H9 (cell line): Measurements from ENCODE around the gene IL21R. TPM values are rescaled to one million over a fixed set of nuclear protein-coding genes. Genes with fewer than 3 reads are reported as not detected.

Experiments used
- DNase-seq: peaks from one replicate; pipeline ENCODE4 v3.0.0-alpha.2; 2017
- H2AFZ ChIP-seq: one replicate; pipeline ENCODE4 v1.6.1; 2013; ENCODE audit warnings: mild to moderate bottlenecking, low read length, control low read depth, moderate library complexity
- H2AK5ac ChIP-seq: 2 replicates; pipeline ENCODE4 v1.6.1; 2013; ENCODE audit warnings: low read length, control low read depth, mixed read lengths; ENCODE audit not compliant: insufficient read length
- H2BK120ac ChIP-seq: one replicate; pipeline ENCODE4 v1.6.1; 2013; ENCODE audit warnings: low read depth, mild to moderate bottlenecking, low read length, control low read depth, inconsistent platforms; ENCODE audit not compliant: poor library complexity, severe bottlenecking
- H2BK12ac ChIP-seq: 2 replicates; pipeline ENCODE4 v1.6.1; 2013; ENCODE audit warnings: low read length, control low read depth, mixed read lengths, low read depth; ENCODE audit not compliant: insufficient read length
- H2BK15ac ChIP-seq: 2 replicates; pipeline ENCODE4 v1.6.1; 2013; ENCODE audit warnings: low read depth, low read length, control low read depth
- H2BK20ac ChIP-seq: one replicate; pipeline ENCODE4 v1.6.1; 2013; ENCODE audit warnings: low read depth, mild to moderate bottlenecking, low read length, control low read depth, inconsistent platforms; ENCODE audit not compliant: poor library complexity, severe bottlenecking
- H2BK5ac ChIP-seq: 2 replicates; pipeline ENCODE4 v1.6.1; 2013; ENCODE audit warnings: low read length, control low read depth, mixed read lengths; ENCODE audit not compliant: insufficient read length
- H3K14ac ChIP-seq: 2 replicates; pipeline ENCODE4 v1.6.1; 2013; ENCODE audit warnings: low read length, control low read depth; ENCODE audit not compliant: insufficient read depth
- H3K18ac ChIP-seq: 2 replicates; pipeline ENCODE4 v1.6.1; 2013; ENCODE audit warnings: low read depth, mild to moderate bottlenecking, mixed read lengths, low read length, control low read depth; ENCODE audit not compliant: insufficient read length
- H3K23ac ChIP-seq: 2 replicates; pipeline ENCODE4 v1.6.1; 2013; ENCODE audit warnings: low read length, control low read depth, mixed read lengths, low read depth; ENCODE audit not compliant: insufficient read length
- H3K23me2 ChIP-seq: 2 replicates; pipeline ENCODE4 v1.6.1; 2013; ENCODE audit warnings: low read depth, mild to moderate bottlenecking, mixed read lengths, low read length, control low read depth; ENCODE audit not compliant: insufficient read length, poor library complexity, severe bottlenecking
- H3K27ac ChIP-seq: 2 replicates; pipeline ENCODE4 v1.5.1; 2013; ENCODE audit warnings: low read length, control low read depth, mixed read lengths, low read depth; ENCODE audit not compliant: insufficient read length
- H3K27me3 ChIP-seq: 2 replicates; pipeline ENCODE4 v1.6.1; 2013; ENCODE audit warnings: low read length, control low read depth, inconsistent platforms; ENCODE audit not compliant: insufficient read depth
- H3K4ac ChIP-seq: 2 replicates; pipeline ENCODE4 v1.6.1; 2013; ENCODE audit warnings: low read depth, mild to moderate bottlenecking, control low read depth, inconsistent platforms, low read length, moderate library complexity
- H3K4me1 ChIP-seq: 2 replicates; pipeline ENCODE4 v1.6.1; 2013; ENCODE audit warnings: low read length, control low read depth, inconsistent platforms; ENCODE audit not compliant: insufficient read depth
- H3K4me2 ChIP-seq: 2 replicates; pipeline ENCODE4 v1.6.1; 2013; ENCODE audit warnings: low read length, control low read depth, mixed read lengths; ENCODE audit not compliant: insufficient read length, insufficient read depth
- H3K56ac ChIP-seq: 2 replicates; pipeline ENCODE4 v1.6.1; 2013; ENCODE audit warnings: low read depth, mild to moderate bottlenecking, mixed read lengths, low read length, control low read depth; ENCODE audit not compliant: insufficient read length
- H3K79me1 ChIP-seq: 2 replicates; pipeline ENCODE4 v1.6.1; 2013; ENCODE audit warnings: low read depth, mild to moderate bottlenecking, moderate library complexity, low read length, control low read depth, inconsistent platforms; ENCODE audit not compliant: insufficient read depth, poor library complexity, severe bottlenecking
- H3K79me2 ChIP-seq: 2 replicates; pipeline ENCODE4 v1.6.1; 2013; ENCODE audit warnings: low read length, control low read depth, inconsistent platforms; ENCODE audit not compliant: insufficient read depth
- H3K9ac ChIP-seq: 2 replicates; pipeline ENCODE4 v1.6.1; 2013; ENCODE audit warnings: low read length, control low read depth, mixed read lengths; ENCODE audit not compliant: insufficient read length; ENCODE audit errors: extremely low read depth
- H3K9me3 ChIP-seq: one replicate; pipeline ENCODE4 v1.6.1; 2013; ENCODE audit warnings: low read depth, low read length, inconsistent platforms; ENCODE audit not compliant: control insufficient read depth
- H3T11ph ChIP-seq: one replicate; pipeline ENCODE4 v1.6.1; 2013; ENCODE audit warnings: mild to moderate bottlenecking, low read length, control low read depth, inconsistent platforms
- H4K20me1 ChIP-seq: one replicate; pipeline ENCODE4 v1.6.1; 2013; ENCODE audit not compliant: control insufficient read depth, insufficient read length, insufficient read depth
- H4K5ac ChIP-seq: 2 replicates; pipeline ENCODE4 v1.6.1; 2013; ENCODE audit warnings: low read depth, mild to moderate bottlenecking, mixed read lengths, low read length, control low read depth; ENCODE audit not compliant: insufficient read length
- H4K8ac ChIP-seq: replicated peaks from 2 replicates; pipeline ENCODE4 v1.6.1; 2013; ENCODE audit warnings: low read length, control low read depth, mixed read lengths, low read depth; ENCODE audit not compliant: insufficient read length
- H4K91ac ChIP-seq: 2 replicates; pipeline ENCODE4 v1.6.1; 2013; ENCODE audit warnings: low read depth, mild to moderate bottlenecking, moderate library complexity, mixed read lengths, low read length, control low read depth; ENCODE audit not compliant: insufficient read length
- H3K27ac Mint-ChIP-seq, 3 experiments: 2 replicates in 2 of 3; 3 replicates in 1 of 3; pipeline ENCODE4 v1.8.0; 2020 to 2021; ENCODE audit warnings: mixed read lengths in 3 of 3, mild to moderate bottlenecking in 1 of 3, moderate library complexity in 1 of 3
- H3K27me3 Mint-ChIP-seq: 2 replicates; pipeline ENCODE4 v1.8.0; 2021; ENCODE audit warnings: low read depth, mild to moderate bottlenecking, moderate library complexity, mixed read lengths
- H3K36me3 Mint-ChIP-seq, 3 experiments: 2 replicates in 2 of 3; 3 replicates in 1 of 3; pipeline ENCODE4 v1.8.0; 2020 to 2021; ENCODE audit warnings: low read depth in 3 of 3, mixed read lengths in 3 of 3; ENCODE audit not compliant: insufficient read depth in 1 of 3
- H3K4me1 Mint-ChIP-seq, 2 experiments: 2 replicates each; pipeline ENCODE4 v1.8.0; 2020; ENCODE audit warnings: mixed read lengths in 2 of 2
- H3K4me3 Mint-ChIP-seq, 2 experiments: 2 replicates in 1 of 2; 3 replicates in 1 of 2; pipeline ENCODE4 v1.8.0; 2020 to 2021; ENCODE audit warnings: mild to moderate bottlenecking in 2 of 2, mixed read lengths in 2 of 2, moderate library complexity in 1 of 2
- H3K9me3 Mint-ChIP-seq, 2 experiments: 2 replicates in 1 of 2; 3 replicates in 1 of 2; pipeline ENCODE4 v1.8.0; 2020; ENCODE audit warnings: mild to moderate bottlenecking in 2 of 2, mixed read lengths in 2 of 2, moderate library complexity in 1 of 2
- CTCF ChIP-seq: fragments of 200-600 bp; sonication (generic); conservative IDR thresholded peaks from 3 replicates; pipeline ENCODE4 v1.8.0; 2021; ENCODE audit warnings: antibody characterized with exemption, mild to moderate bottlenecking
- WGBS: extraction: QIAGEN DNeasy Blood & Tissue Kit; methylation state at CpG from one replicate; pipeline ENCODE4 v1.1.7; 2013; ENCODE audit warnings: missing lambda C conversion rate, low lambda C conversion rate, mixed read lengths; ENCODE audit not compliant: insufficient read length; ENCODE audit errors: extremely low coverage; 5-methylcytosine and 5-hydroxymethylcytosine counted together
- total RNA-seq: library from RNA; stranded (reverse); gene quantifications from 2 replicates; pipeline ENCODE4 v1.2.1, GENCODE V29; 2021

IL21R gene
- total RNA-seq, 1 experiment from 2014 or later: 0.07 TPM

GRCh38 chr16:27399969-27400368 lies 2.0 kb upstream of the IL21R start:
- no peaks in the 10 kb centered on the region for H3K4me1 ChIP-seq
- H3K23me2 ChIP-seq: no peaks in the 10 kb centered on the region
- H2AK5ac ChIP-seq: no peak overlapping the region
- no peak overlapping the region for H4K91ac ChIP-seq
- H3K27me3 ChIP-seq: no peaks in the 10 kb centered on the region
- H3K36me3 Mint-ChIP-seq: no peaks in the 10 kb centered on the region; a peak in 1 of 7 replicates
- H3K4me3 Mint-ChIP-seq: no peak overlapping the region
- no peak for DNase-seq
- H3K4me2 ChIP-seq: no peak overlapping the region
- H3K4ac ChIP-seq: no peak overlapping the region
- H2BK20ac ChIP-seq: no peak overlapping the region
- no peaks in the 10 kb centered on the region for H3K79me2 ChIP-seq
- no peak overlapping the region for H3K18ac ChIP-seq
- no peak overlapping the region for H3K56ac ChIP-seq
- no peak for TF ChIP-seq CTCF
- no CpG with 5 or more reads among the region's 2 CpGs for WGBS
- no peak overlapping the region for H2BK15ac ChIP-seq
- H4K5ac ChIP-seq: no peak overlapping the region
- H4K20me1 ChIP-seq: no peaks in the 10 kb centered on the region
- peaks cover 9 to 11% of the 10 kb centered on the region in 2 experiments; a peak in 3 of 4 replicates for H3K4me1 Mint-ChIP-seq
- H2BK5ac ChIP-seq: no peak overlapping the region
- no peak overlapping the region for H2BK120ac ChIP-seq
- no peak overlapping the region for H2AFZ ChIP-seq
- peaks cover 1% of the 10 kb centered on the region; the same call in 1 of the 2 replicates for H3K27me3 Mint-ChIP-seq
- no peak overlapping the region for H4K8ac ChIP-seq
- H3K9me3 Mint-ChIP-seq: no peaks in the 10 kb centered on the region; a peak in 1 of 5 replicates
- no peak overlapping the region for H3K27ac Mint-ChIP-seq
- no peak overlapping the region for H3K27ac ChIP-seq
- H2BK12ac ChIP-seq: no peak overlapping the region
- H3K14ac ChIP-seq: no peak overlapping the region
- H3K9me3 ChIP-seq: no peaks in the 10 kb centered on the region
- H3T11ph ChIP-seq: no peak overlapping the region
- H3K23ac ChIP-seq: no peak overlapping the region
- no peak overlapping the region for H3K9ac ChIP-seq
- no peaks in the 10 kb centered on the region for H3K79me1 ChIP-seq
